Thymus (tissue), 11 donors: Measurements from ENCODE around the gene CMIP. TPM values are rescaled to one million over a fixed set of nuclear protein-coding genes. Genes with fewer than 3 reads are reported as not detected.

Source experiments
- DNase-seq, 9 donors: peaks; one replicate each; pipeline ENCODE4 v3.0.0-alpha.2; 2013; ENCODE audit warnings: low spot score in 9 of 9, low read depth in 6 of 9, missing footprints in 1 of 9
- H3K27ac ChIP-seq, 2 donors: one replicate each; pipeline ENCODE4 v1.5.1; 2013; ENCODE audit warnings: control low read depth in 1 of 2, low read depth in 1 of 2, low read length in 1 of 2, mild to moderate bottlenecking in 1 of 2, moderate library complexity in 1 of 2
- H3K27me3 ChIP-seq, 2 donors: one replicate each; pipeline ENCODE4 v1.5.1; 2013; ENCODE audit warnings: low read length in 1 of 2; ENCODE audit not compliant: control insufficient read depth in 2 of 2, insufficient read depth in 1 of 2
- H3K36me3 ChIP-seq, 2 donors: one replicate each; pipeline ENCODE4 v1.5.1; 2013; ENCODE audit warnings: low read length in 1 of 2, mild to moderate bottlenecking in 1 of 2, moderate library complexity in 1 of 2; ENCODE audit not compliant: control insufficient read depth in 2 of 2, insufficient read depth in 2 of 2
- H3K4me1 ChIP-seq, 2 donors: one replicate each; pipeline ENCODE4 v1.5.1; 2013; ENCODE audit warnings: low read length in 2 of 2; ENCODE audit not compliant: control insufficient read depth in 2 of 2, insufficient read depth in 2 of 2
- H3K4me3 ChIP-seq, 2 donors: one replicate each; pipeline ENCODE4 v1.5.1; 2013; ENCODE audit warnings: low read length in 2 of 2, control low read depth in 1 of 2, mild to moderate bottlenecking in 1 of 2
- H3K9me3 ChIP-seq, 2 donors: one replicate each; pipeline ENCODE4 v1.5.1; 2013; ENCODE audit warnings: low read length in 1 of 2, mild to moderate bottlenecking in 1 of 2; ENCODE audit not compliant: control insufficient read depth in 2 of 2, insufficient read depth in 1 of 2
- WGBS: extraction: QIAGEN DNeasy Blood & Tissue Kit; methylation state at CpG from one replicate; pipeline ENCODE4 v1.1.7; 2013; 5-methylcytosine and 5-hydroxymethylcytosine counted together
- polyA plus RNA-seq: library from polyadenylated mRNA; stranded (reverse); fragments of 200-250 nt; gene quantifications from one replicate; pipeline ENCODE4 v1.2.3, GENCODE V29; 2013
- total RNA-seq: library from RNA; stranded (reverse); fragments of 120-200 nt; gene quantifications from one replicate; pipeline ENCODE4 v1.2.4, GENCODE V29; 2013
- donor health status: healthy.

The CMIP gene
- total and polyA plus RNA-seq, 2 donors: 5.2 to 19.4 TPM

DNA sequence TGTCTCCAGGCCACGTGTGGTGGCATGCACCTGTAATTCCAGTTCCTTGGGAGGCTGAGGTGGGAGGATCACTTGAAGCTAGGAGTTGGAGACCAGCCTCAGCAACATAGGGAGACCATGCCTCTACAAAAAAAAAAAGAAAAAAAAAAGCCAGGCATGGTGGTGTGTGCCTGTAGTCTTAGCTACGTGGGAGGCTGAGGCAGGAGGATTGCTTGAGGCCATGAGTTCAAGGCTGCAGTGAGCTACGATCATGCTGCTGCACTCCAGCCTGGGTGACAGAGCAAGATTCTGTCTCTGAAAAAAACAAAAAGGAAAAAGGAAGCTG is 103.9 kb downstream of the CMIP start:
- no peak overlapping the region for H3K4me3 ChIP-seq
- no peaks in the 10 kb centered on the region for H3K36me3 ChIP-seq
- peaks cover 0 to 4% of the 10 kb centered on the region in 2 donors for H3K9me3 ChIP-seq
- H3K27ac ChIP-seq: no peak overlapping the region
- H3K27me3 ChIP-seq: no peaks in the 10 kb centered on the region
- over 99% methylated on average over 3 of the region's 3 CpGs for WGBS
- H3K4me1 ChIP-seq: peaks cover 13 to 50% of the 10 kb centered on the region in 2 donors
- DNase-seq: no peak

DNA sequence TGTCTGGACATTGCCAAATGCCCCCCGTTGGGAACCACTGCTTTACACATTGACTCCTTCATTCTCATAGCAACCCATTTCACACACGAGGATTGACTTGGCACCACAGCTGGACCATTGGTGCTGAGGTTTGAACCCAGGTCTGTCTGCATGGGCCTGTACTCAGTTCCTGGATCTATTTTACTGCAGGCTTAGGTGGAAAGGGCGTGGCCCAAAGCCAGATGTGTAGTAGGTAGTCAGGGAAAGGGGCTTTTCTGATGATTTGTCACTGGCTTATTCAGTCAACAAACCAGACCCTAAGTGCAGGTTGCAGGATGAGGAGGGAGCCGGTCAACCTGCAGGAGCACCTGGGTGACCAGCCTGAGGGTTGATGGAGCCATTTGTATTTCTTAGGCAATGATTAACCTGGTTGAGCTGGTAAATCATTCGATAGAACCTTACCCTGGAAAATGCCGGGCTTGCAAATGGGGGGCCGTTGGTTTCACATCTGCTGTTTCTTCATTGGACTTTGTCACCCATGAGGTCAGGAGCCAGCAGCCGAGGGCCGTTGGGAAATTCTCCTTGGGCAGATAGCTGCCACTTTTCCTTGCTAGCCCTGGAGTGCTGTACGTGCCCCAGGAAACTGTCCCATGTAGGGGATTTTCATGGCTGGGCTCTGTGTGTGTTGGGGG is 104.4 kb downstream of the CMIP start:
- Histone ChIP-seq H3K4me1 (peaks cover 13 to 47% of the 10 kb centered on the region in 2 donors), H3K27ac (no peak overlapping the region), H3K36me3 (no peaks in the 10 kb centered on the region), H3K9me3 (peaks cover 0 to 4% of the 10 kb centered on the region in 2 donors), H3K27me3 (no peaks in the 10 kb centered on the region), H3K4me3 (no peak overlapping the region)
- WGBS: 96% methylated on average over 10 of the region's 10 CpGs
- DNase-seq: no peak

DNA sequence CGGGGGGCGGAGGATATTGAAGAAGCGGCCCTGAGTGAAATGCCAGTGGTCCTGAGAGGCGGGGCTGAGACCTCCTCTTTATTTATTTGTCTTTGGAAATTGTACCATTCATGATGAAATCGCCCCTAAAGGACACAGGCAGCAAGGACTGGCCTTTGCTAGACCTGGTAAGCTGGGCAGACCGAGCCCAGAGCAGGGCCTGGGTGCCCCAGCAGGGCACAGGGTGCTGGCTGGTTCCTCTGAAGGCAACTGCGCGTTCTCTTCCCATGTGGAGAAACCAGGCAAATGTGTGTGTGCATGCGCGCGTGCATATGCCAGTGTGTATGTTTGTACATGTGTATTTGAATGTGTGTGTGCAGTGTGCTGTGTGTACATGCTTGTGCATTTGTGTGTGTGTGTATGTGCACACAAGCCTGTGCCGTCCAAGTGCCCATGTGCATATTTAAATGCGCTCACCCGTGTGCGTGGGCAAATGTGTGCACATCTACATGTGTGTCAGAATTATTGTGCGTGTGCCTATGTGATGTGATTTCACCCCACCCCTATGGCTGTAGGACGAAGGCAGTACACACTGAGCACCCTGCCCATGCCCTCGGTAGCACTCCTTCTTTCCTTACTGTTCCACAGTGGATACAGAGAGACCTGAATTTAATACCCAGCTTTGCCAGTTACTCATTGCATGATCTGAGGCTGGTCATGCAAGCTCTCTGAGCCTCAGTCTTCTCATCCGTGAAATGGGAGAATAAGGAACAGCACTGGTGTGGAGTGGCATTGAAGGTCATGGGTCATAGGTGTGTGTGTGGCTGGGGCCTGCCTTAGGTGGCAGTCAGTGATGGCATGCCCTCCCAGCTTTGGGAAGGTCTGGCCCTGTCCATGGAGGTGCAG is 105.2 kb downstream of the CMIP start:
- Histone ChIP-seq H3K9me3 (peaks cover 0 to 4% of the 10 kb centered on the region in 2 donors), H3K36me3 (peaks cover 1 to 2% of the 10 kb centered on the region in 2 donors), H3K27ac (no peak overlapping the region), H3K4me1 (peaks cover 9 to 44% of the 10 kb centered on the region in 2 donors), H3K4me3 (no peak overlapping the region), H3K27me3 (no peaks in the 10 kb centered on the region)
- DNase-seq: no peak
- over 99% methylated on average over 19 of the region's 19 CpGs for WGBS

DNA sequence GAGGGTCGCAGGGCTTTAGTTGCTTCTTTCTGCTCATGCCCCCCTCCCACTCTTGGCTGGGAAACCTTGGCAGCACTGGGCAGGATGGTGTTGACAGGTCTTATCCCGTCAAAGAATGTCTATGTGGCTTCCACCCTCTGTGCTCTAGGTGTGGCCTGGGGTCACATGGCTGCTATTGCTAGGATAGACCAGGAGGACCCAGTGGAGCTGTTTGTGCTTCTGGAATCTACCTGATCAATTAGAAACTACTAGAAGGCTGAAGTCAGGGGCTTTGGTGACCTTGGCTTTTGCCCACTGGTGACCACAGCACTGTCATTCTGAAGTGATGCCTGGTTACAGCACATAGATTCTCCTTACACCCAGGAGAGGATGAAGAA is 105.8 kb downstream of the CMIP start:
- H3K4me1 ChIP-seq: peaks cover 9 to 41% of the 10 kb centered on the region in 2 donors
- H3K27ac ChIP-seq: no peak overlapping the region
- H3K36me3 ChIP-seq: peaks cover 3 to 8% of the 10 kb centered on the region in 2 donors
- DNase-seq: no peak
- H3K27me3 ChIP-seq: no peaks in the 10 kb centered on the region
- WGBS: 96% methylated on average over 2 of the region's 2 CpGs
- peaks cover 0 to 4% of the 10 kb centered on the region in 2 donors for H3K9me3 ChIP-seq
- no peak overlapping the region for H3K4me3 ChIP-seq

DNA sequence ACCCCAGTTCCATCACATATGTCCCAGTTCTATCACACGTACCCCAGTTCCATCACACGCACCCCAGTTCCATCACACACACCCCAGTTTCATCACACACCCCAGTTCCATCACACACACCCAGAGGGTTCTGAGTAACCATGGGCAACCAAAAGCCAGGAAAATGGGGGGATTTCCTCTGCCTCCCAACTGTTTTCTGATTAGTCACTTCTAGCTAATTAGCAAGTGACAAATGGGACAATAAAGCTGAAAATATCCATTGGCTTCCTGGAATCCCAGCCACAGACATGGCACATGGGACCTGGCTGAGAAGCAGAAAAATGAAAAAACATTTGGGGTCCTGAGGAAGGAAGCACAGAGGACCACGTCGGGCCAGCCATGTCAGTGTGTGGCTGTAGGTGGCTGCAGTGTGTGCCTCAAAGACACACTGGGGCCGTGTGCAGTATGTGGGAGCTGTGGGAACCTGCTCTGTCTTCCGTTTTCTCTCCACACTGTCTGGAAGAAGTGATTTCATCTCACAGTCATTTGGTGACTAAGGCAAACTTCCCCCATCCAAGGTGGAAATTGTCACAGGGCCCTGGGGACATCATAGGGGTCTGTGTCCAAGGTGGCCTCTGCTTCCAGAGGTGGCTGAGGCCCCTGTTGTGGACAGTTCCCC is 106.7 kb downstream of the CMIP start:
- H3K36me3 ChIP-seq: peaks cover 3 to 8% of the 10 kb centered on the region in 2 donors
- H3K27me3 ChIP-seq: no peaks in the 10 kb centered on the region
- no peak overlapping the region for H3K4me3 ChIP-seq
- WGBS: 82% methylated on average over 6 of the region's 6 CpGs
- peaks cover 1 to 33% of the 10 kb centered on the region in 2 donors for H3K4me1 ChIP-seq
- H3K9me3 ChIP-seq: no peaks in the 10 kb centered on the region
- H3K27ac ChIP-seq: peak overlapping the region in 1 of 2 donors; percentile 24
- DNase-seq: peak in 2 of 9 donors; percentile 9 to 23

DNA sequence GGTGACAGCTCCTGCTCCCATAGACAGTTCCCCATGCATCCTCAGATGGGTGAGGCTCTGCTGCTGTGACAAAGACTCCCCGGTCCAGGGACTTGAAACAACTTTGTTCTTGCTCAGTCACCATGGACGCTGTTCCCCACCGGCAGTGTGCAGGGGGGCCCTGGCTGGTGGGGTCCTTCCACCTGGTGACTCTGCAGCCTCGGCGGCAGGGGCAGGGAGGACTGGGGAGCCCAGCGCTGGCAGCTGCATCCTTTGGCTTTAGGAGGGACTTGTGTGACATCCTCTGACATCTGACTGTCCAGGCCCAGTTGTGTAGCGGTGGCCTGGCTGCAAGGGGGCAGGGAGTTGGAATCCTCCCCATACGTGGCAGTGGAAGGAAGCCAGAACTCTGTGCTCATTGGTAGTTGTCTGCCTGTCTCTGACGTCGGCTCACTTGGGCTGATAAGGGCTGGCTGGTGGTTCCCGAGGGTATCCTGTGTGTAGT is 107.3 kb downstream of the CMIP start:
- Histone ChIP-seq H3K4me1 (peaks cover 0 to 27% of the 10 kb centered on the region in 2 donors), H3K27me3 (no peaks in the 10 kb centered on the region), H3K9me3 (no peaks in the 10 kb centered on the region), H3K36me3 (peaks cover 3 to 8% of the 10 kb centered on the region in 2 donors), H3K4me3 (no peak overlapping the region), H3K27ac (peak overlapping the region in 1 of 2 donors; percentile 24)
- DNase-seq: no peak
- WGBS: 79% methylated on average over 11 of the region's 11 CpGs

DNA sequence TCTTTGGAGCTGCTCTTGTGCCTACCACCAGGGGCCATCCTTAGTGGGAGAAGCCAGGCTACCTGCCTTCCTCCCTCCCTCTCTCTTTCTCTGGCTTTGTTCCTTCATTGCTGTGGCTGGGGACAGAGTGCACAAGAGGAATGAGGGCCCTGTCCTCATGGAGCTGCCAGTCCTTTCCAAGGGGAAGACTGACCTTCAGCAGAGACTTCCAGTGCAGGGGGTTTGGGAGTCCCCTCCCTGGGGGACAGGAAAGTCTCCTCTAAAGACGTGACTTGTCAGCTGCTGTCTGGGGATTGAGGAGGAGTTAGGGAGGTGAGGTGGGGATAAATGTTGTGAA is 108.1 kb downstream of the CMIP start:
- 96% methylated on average over 1 of the region's 1 CpG for WGBS
- DNase-seq: no peak
- peaks cover 3 to 8% of the 10 kb centered on the region in 2 donors for H3K36me3 ChIP-seq
- no peak overlapping the region for H3K4me3 ChIP-seq
- peaks cover 0 to 19% of the 10 kb centered on the region in 2 donors for H3K4me1 ChIP-seq
- H3K27ac ChIP-seq: no peak overlapping the region
- no peaks in the 10 kb centered on the region for H3K9me3 ChIP-seq
- no peaks in the 10 kb centered on the region for H3K27me3 ChIP-seq

DNA sequence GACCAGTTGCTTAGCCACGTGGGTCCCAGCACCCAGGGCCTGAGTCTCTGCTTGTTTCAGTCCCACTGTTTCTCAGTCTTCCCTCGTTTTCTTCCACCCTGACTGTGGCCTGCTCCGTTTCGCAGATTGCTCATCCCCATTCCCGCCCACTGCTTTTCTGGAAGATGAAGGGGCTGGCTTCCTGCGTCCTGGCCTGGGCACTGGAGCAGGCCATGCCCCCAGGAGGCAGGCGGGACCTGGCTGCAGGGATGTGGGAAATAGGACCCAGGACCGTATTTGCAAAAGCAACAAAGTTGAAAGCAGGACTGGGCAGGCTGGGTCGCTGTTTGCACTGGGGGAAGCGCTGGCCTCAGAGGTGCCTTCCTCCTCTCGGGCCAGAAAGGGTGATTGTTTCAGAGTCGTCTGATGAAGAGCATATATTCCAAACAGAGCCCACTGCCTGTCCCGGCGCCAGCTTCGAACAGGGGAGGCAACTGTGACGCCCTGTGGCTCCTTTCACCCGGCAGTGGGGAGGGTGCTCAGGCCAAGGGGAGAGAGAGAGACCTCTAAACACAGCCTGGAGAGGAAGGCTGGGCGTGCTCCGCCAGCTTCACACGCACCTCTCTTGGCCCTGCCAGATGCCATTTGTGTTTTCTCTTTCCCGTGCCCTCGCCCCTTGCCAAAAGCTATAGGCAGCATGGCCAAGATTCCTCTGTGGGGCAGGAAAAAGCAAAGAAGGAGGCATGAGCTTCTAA is 108.6 kb downstream of the CMIP start:
- no peak for DNase-seq
- peaks cover 3 to 8% of the 10 kb centered on the region in 2 donors for H3K36me3 ChIP-seq
- H3K27ac ChIP-seq: no peak overlapping the region
- no peaks in the 10 kb centered on the region for H3K9me3 ChIP-seq
- H3K27me3 ChIP-seq: no peaks in the 10 kb centered on the region
- peaks cover 0 to 19% of the 10 kb centered on the region in 2 donors for H3K4me1 ChIP-seq
- 92% methylated on average over 22 of the region's 22 CpGs for WGBS
- H3K4me3 ChIP-seq: no peak overlapping the region
